Kidney (tissue), 14 donors: Measurements from ENCODE around the gene EFCAB6. TPM values are rescaled to one million over a fixed set of nuclear protein-coding genes. Genes with fewer than 3 reads are reported as not detected.

Experiments used
- DNase-seq, 5 donors: peaks; one replicate each; pipeline ENCODE4 v3.0.0-alpha.2; 2013 to 2020
- FAIRE-seq: peaks from 2 replicates; lab custom pipeline; 2012; peaks lifted over from hg19 to GRCh38; lab: Jason Lieb, UNC
- H3K27ac ChIP-seq, 2 donors: one replicate each; pipeline ENCODE4 v1.7.0; 2013; ENCODE audit warnings: low read depth in 2 of 2, low read length in 2 of 2, inconsistent platforms in 1 of 2
- H3K27me3 ChIP-seq: one replicate; pipeline ENCODE4 v1.7.1; 2013; ENCODE audit warnings: low read length, inconsistent platforms; ENCODE audit not compliant: control insufficient read depth, insufficient read depth
- H3K36me3 ChIP-seq, 3 donors: one replicate each; pipeline versions ENCODE4 v1.7.0 to v1.7.1; 2013; ENCODE audit warnings: low read length in 3 of 3, control low read depth in 1 of 3, inconsistent platforms in 1 of 3; ENCODE audit not compliant: insufficient read depth in 3 of 3, control insufficient read depth in 2 of 3
- H3K4me1 ChIP-seq, 3 donors: one replicate each; pipeline versions ENCODE4 v1.7.0 to v1.7.1; 2013; ENCODE audit warnings: low read length in 3 of 3, inconsistent platforms in 1 of 3, low read depth in 1 of 3; ENCODE audit not compliant: control insufficient read depth in 2 of 3, insufficient read depth in 2 of 3
- H3K4me3 ChIP-seq, 3 donors: one replicate each; pipeline versions ENCODE4 v1.7.0 to v1.8.1; 2013; ENCODE audit warnings: low read length in 3 of 3, control low read depth in 1 of 3, inconsistent platforms in 1 of 3
- H3K9ac ChIP-seq, 3 donors: one replicate each; pipeline versions ENCODE4 v1.7.0 to v1.7.1; 2013; ENCODE audit warnings: low read length in 3 of 3, control low read depth in 1 of 3, inconsistent platforms in 1 of 3
- H3K9me3 ChIP-seq, 3 donors: one replicate each; pipeline versions ENCODE4 v1.7.0 to v1.7.1; 2013; ENCODE audit warnings: low read length in 3 of 3, control low read depth in 1 of 3, inconsistent platforms in 1 of 3; ENCODE audit not compliant: control insufficient read depth in 2 of 3, insufficient read depth in 1 of 3
- intact Hi-C: fragments of 100-400 bp; cut with DNase I; formaldehyde crosslinking; loops from one replicate; pipeline ENCODE4 v1.11.1; 2022
- polyA plus RNA-seq: library from polyadenylated mRNA; stranded (reverse); fragments of 350-450 nt; fragmentation: Illumina TruSeq; extraction: RNeasy Lipid Tissue Mini Kit (QIAGEN cat#74804); gene quantifications from one replicate; pipeline ENCODE4 v1.2.3, GENCODE V29; 2014; ENCODE audit warnings: low read depth, low replicate concordance; ENCODE audit not compliant: insufficient read depth
- total RNA-seq: library from RNA; stranded (reverse); fragmentation: NEBNext Ultra II Directional; extraction: Animal tissue kit (Norgen Biotek cat#: 25700); gene quantifications from one replicate; pipeline ENCODE4 v1.2.1, GENCODE V29; 2021
- TF ChIP-seq, protein P1 (sequence below): IDR thresholded peaks from 3 replicates; pipeline ENCODE4 v1.5.1; 2012; ENCODE audit warnings: mild to moderate bottlenecking, moderate library complexity, borderline replicate concordance; ENCODE audit not compliant: insufficient read depth; ENCODE audit errors: extremely low read depth
- donor health status: control.
- donor health status: control.
- donor health status: control.
- donor health status: control.
- donor health status: control.
- donor health status: DM: yes; HTN: yes; CAD: no.
- donor health status: Normal renal cell carcinoma (clear cell type).

The EFCAB6 gene
- total and polyA plus RNA-seq, 2 donors from 2014 or later: 1.5 to 11.8 TPM

- Histone ChIP-seq H3K27ac (no peak overlapping the region), H3K36me3 (no peaks in the 10 kb centered on the region), H3K9ac (no peak overlapping the region), H3K9me3 (peaks cover 0 to under 1% (median 0%) of the 10 kb centered on the region in 3 donors), H3K4me3 (no peak overlapping the region), H3K4me1 (no peaks in the 10 kb centered on the region), H3K27me3 (no peaks in the 10 kb centered on the region)
- TF ChIP-seq, protein P1, sequence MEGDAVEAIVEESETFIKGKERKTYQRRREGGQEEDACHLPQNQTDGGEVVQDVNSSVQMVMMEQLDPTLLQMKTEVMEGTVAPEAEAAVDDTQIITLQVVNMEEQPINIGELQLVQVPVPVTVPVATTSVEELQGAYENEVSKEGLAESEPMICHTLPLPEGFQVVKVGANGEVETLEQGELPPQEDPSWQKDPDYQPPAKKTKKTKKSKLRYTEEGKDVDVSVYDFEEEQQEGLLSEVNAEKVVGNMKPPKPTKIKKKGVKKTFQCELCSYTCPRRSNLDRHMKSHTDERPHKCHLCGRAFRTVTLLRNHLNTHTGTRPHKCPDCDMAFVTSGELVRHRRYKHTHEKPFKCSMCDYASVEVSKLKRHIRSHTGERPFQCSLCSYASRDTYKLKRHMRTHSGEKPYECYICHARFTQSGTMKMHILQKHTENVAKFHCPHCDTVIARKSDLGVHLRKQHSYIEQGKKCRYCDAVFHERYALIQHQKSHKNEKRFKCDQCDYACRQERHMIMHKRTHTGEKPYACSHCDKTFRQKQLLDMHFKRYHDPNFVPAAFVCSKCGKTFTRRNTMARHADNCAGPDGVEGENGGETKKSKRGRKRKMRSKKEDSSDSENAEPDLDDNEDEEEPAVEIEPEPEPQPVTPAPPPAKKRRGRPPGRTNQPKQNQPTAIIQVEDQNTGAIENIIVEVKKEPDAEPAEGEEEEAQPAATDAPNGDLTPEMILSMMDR: no peak
- FAIRE-seq (no peak), DNase-seq (no peak)
- intact Hi-C loops: no loop called here
Observed at GRCh38 chr22:43698403-43698802, 113.7 kb downstream of the EFCAB6 start.

DNA sequence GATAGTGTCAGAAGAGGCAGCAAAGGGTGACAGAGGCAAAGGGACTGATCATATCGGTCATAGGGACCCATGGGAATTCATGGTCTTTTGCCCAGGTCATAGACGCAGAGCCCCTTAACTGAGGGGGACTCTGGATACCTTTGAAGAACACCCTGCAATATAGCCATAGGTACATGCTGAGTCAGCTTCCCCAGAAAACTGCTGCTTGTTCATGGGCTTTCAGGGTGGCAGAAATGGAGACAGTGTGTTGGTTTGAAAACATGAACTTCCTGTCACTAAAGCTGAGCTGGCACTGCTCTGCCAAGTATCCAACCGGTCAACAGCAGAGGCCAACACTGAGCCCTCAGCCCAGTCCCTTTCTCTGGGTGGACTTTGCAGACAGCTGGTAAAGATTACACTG is 114.2 kb downstream of the EFCAB6 start:
- intact Hi-C loops: no loop called here
- DNase-seq (no peak), FAIRE-seq (no peak)
- no peaks in the 10 kb centered on the region for H3K4me1 ChIP-seq
- H3K4me3 ChIP-seq: no peak overlapping the region
- TF ChIP-seq, protein P1: no peak
- H3K36me3 ChIP-seq: no peaks in the 10 kb centered on the region
- H3K9ac ChIP-seq: no peak overlapping the region
- H3K27me3 ChIP-seq: no peaks in the 10 kb centered on the region
- no peak overlapping the region for H3K27ac ChIP-seq
- H3K9me3 ChIP-seq: no peaks in the 10 kb centered on the region

DNA sequence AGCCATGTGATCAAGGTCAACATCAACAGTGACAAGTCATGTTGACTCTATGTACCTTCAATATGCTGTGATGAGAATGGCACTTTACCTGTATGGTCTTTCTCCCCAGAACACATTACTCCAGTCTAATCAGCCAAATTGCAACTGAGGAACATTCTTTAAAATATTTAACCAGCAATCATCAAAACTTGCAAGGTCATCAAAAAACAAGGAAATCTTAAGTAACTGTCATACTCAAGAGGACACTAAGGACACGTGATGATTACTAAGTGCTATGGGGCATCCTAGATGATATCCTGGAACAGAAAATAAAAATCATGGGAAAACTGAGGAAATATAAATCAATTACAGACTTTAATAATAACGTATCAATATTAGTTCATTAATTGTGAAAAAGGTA is 118.9 kb downstream of the EFCAB6 start:
- Histone ChIP-seq H3K27ac (no peak overlapping the region), H3K36me3 (no peaks in the 10 kb centered on the region), H3K4me3 (no peak overlapping the region), H3K9ac (no peak overlapping the region), H3K9me3 (no peaks in the 10 kb centered on the region), H3K27me3 (no peaks in the 10 kb centered on the region), H3K4me1 (no peaks in the 10 kb centered on the region)
- intact Hi-C loops: no loop called here
- DNase-seq (no peak), FAIRE-seq (no peak)
- TF ChIP-seq, protein P1: no peak

DNA sequence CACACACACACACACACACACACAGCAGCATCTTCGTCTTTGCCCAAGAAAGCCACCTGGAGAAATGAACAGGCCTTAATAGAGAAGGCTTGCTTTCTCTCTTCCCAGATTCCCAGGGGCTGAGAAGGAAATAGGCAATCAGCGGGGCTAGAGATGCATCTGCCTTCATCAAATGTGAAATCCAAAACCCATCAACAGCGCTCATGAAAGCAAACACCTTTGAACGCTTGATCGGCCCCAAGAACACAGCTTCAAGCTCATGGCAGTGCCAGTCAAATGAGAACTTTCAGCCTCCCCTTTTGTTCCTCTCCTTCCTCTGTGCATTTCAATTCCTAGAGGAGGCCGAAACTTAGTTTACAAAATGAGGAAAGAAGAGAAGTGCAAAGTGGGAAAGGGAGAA is 122.7 kb downstream of the EFCAB6 start:
- Histone ChIP-seq H3K9ac (no peak overlapping the region), H3K27ac (no peak overlapping the region), H3K4me1 (no peaks in the 10 kb centered on the region), H3K9me3 (no peaks in the 10 kb centered on the region), H3K4me3 (no peak overlapping the region), H3K36me3 (no peaks in the 10 kb centered on the region), H3K27me3 (no peaks in the 10 kb centered on the region)
- intact Hi-C loops: loop anchor here (10.0 kb wide), 1 partner anchor 65 kb away; no protein-coding TSS in a partner anchor
- peak in 3 of 5 donors; percentile 37 to 75 (median 69) for DNase-seq
- no peak for FAIRE-seq
- TF ChIP-seq, protein P1: no peak
